ENCODE data around the gene TSPAN11.

TSPAN11 gene

DNA sequence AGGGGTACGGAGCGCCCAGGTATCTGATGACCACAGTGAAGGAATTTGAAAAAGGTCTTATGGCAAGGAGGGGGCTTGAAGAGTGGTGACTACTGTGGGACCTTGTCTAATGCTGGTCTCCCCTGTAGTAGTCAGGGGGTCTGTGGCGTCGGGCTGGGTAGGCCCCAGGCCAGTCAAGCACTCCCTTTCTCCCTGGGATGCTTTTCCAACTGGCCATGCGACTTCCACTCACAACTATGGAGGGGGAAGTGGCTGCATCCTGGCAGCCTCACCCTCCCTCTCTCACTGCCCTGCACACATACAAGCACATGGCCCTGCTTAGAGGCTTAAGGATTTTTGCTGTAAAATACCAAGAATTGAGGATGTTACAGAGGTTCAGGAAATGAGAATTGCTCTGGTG, 4.1 kb downstream of the TSPAN11 start:
- Histone ChIP-seq H3K27me3 (ENCODE audit: insufficient read depth, low read length, poor library complexity, severe bottlenecking) (no peaks in the 10 kb centered on the region), H3K4me2 (ENCODE audit: low read depth, low read length, poor library complexity, severe bottlenecking) (no peak overlapping the region)

GRCh38 chr12:30932881-30933280, 6.3 kb downstream of the TSPAN11 start:
- no peak overlapping the region for H3K9ac ChIP-seq (ENCODE audit: low read depth, low read length, poor library complexity, severe bottlenecking)
- H2AFZ ChIP-seq (ENCODE audit: low read length) = no peak overlapping the region
- no peaks in the 10 kb centered on the region for H3K27me3 ChIP-seq (ENCODE audit: insufficient read depth, low read length, poor library complexity, severe bottlenecking)
- H3F3A ChIP-seq (ENCODE audit: low read depth) = no peaks in the 10 kb centered on the region
- no peaks in the 10 kb centered on the region; the same call in 1 of the 2 replicates for H3K9me3 ChIP-seq (ENCODE audit: insufficient read depth, low read depth, low read length)
- H3K4me2 ChIP-seq (ENCODE audit: low read depth, low read length, poor library complexity, severe bottlenecking) = no peak overlapping the region
- TF ChIP-seq EZH2phosphoT487 (IDR thresholded peaks at IDR 0.05; ENCODE audit: borderline replicate concordance) = no peak
- TF ChIP-seq, protein P1, sequence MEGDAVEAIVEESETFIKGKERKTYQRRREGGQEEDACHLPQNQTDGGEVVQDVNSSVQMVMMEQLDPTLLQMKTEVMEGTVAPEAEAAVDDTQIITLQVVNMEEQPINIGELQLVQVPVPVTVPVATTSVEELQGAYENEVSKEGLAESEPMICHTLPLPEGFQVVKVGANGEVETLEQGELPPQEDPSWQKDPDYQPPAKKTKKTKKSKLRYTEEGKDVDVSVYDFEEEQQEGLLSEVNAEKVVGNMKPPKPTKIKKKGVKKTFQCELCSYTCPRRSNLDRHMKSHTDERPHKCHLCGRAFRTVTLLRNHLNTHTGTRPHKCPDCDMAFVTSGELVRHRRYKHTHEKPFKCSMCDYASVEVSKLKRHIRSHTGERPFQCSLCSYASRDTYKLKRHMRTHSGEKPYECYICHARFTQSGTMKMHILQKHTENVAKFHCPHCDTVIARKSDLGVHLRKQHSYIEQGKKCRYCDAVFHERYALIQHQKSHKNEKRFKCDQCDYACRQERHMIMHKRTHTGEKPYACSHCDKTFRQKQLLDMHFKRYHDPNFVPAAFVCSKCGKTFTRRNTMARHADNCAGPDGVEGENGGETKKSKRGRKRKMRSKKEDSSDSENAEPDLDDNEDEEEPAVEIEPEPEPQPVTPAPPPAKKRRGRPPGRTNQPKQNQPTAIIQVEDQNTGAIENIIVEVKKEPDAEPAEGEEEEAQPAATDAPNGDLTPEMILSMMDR (conservative IDR thresholded peaks at IDR 0.05; ENCODE audit: low read length) = no peak
- H3K9me2 ChIP-seq (replicated peaks; ENCODE audit: low read depth, low read length) = no peaks in the 10 kb centered on the region
- H3K4me1 ChIP-seq (ENCODE audit: insufficient read depth, low read length, poor library complexity, severe bottlenecking) = no peaks in the 10 kb centered on the region
- H3K79me2 ChIP-seq (ENCODE audit: insufficient read depth, low read length) = no peaks in the 10 kb centered on the region
- H3K36me3 ChIP-seq (ENCODE audit: insufficient read depth, low read length) = no peaks in the 10 kb centered on the region
- H4K20me1 ChIP-seq (ENCODE audit: insufficient read depth, low read length, poor library complexity, severe bottlenecking) = no peaks in the 10 kb centered on the region
- H3K4me3 ChIP-seq (ENCODE audit: low read length, poor library complexity, severe bottlenecking) = no peak overlapping the region

More for the DNA sequence above, 4.1 kb downstream of the TSPAN11 start:
- no peak overlapping the region for H3K9ac ChIP-seq (ENCODE audit: low read depth, low read length, poor library complexity, severe bottlenecking)
- no peaks in the 10 kb centered on the region for H3F3A ChIP-seq (ENCODE audit: low read depth)
- no peaks in the 10 kb centered on the region for H4K20me1 ChIP-seq (ENCODE audit: insufficient read depth, low read length, poor library complexity, severe bottlenecking)
- H3K9me3 ChIP-seq (ENCODE audit: insufficient read depth, low read depth, low read length) = no peaks in the 10 kb centered on the region; the same call in 1 of the 2 replicates
- no peak overlapping the region for H3K4me3 ChIP-seq (ENCODE audit: low read length, poor library complexity, severe bottlenecking)
- H2AFZ ChIP-seq (ENCODE audit: low read length) = no peak overlapping the region
- H3K79me2 ChIP-seq (ENCODE audit: insufficient read depth, low read length) = no peaks in the 10 kb centered on the region
- H3K4me1 ChIP-seq (ENCODE audit: insufficient read depth, low read length, poor library complexity, severe bottlenecking) = no peaks in the 10 kb centered on the region
- H3K36me3 ChIP-seq (ENCODE audit: insufficient read depth, low read length) = no peaks in the 10 kb centered on the region
- no peaks in the 10 kb centered on the region for H3K9me2 ChIP-seq (replicated peaks; ENCODE audit: low read depth, low read length)
- no peak for TF ChIP-seq EZH2phosphoT487 (IDR thresholded peaks at IDR 0.05; ENCODE audit: borderline replicate concordance)
- TF ChIP-seq, protein P1 (conservative IDR thresholded peaks at IDR 0.05; ENCODE audit: low read length) = no peak

DNA sequence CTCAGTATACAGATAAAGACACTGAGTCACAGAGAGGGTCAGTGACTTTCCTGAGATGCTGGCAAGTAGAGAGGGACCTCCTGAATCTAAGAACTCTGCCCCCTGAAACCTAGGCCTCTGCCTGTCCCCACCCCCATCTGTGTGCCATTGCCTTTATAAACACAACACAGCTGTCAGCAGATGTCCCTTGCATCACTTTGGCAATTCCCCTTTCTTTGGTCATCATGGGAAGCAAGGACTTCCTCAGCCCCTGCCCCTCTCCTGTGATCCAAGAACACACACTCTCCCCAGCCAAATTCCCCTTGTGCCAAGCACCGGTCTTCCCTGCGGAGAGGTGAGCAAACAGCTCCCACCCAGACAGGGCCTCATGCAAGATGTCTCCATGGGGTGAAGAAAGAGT, 8.3 kb downstream of the TSPAN11 start:
- Histone ChIP-seq H3F3A (ENCODE audit: low read depth) (no peaks in the 10 kb centered on the region), H4K20me1 (ENCODE audit: insufficient read depth, low read length, poor library complexity, severe bottlenecking) (no peaks in the 10 kb centered on the region), H3K9ac (ENCODE audit: low read depth, low read length, poor library complexity, severe bottlenecking) (no peak overlapping the region), H3K79me2 (ENCODE audit: insufficient read depth, low read length) (no peaks in the 10 kb centered on the region), H3K4me3 (ENCODE audit: low read length, poor library complexity, severe bottlenecking) (no peak overlapping the region), H3K9me3 (ENCODE audit: insufficient read depth, low read depth, low read length) (no peaks in the 10 kb centered on the region; the same call in 1 of the 2 replicates), H3K9me2 (replicated peaks; ENCODE audit: low read depth, low read length) (no peaks in the 10 kb centered on the region), H3K27me3 (ENCODE audit: insufficient read depth, low read length, poor library complexity, severe bottlenecking) (no peaks in the 10 kb centered on the region), H3K36me3 (ENCODE audit: insufficient read depth, low read length) (no peaks in the 10 kb centered on the region), H2AFZ (ENCODE audit: low read length) (no peak overlapping the region), H3K4me1 (ENCODE audit: insufficient read depth, low read length, poor library complexity, severe bottlenecking) (no peaks in the 10 kb centered on the region), H3K4me2 (ENCODE audit: low read depth, low read length, poor library complexity, severe bottlenecking) (no peak overlapping the region)
- TF ChIP-seq, protein P1 (conservative IDR thresholded peaks at IDR 0.05; ENCODE audit: low read length) = no peak
- no peak for TF ChIP-seq EZH2phosphoT487 (IDR thresholded peaks at IDR 0.05; ENCODE audit: borderline replicate concordance)
